Transverse colon (tissue), 4 donors: ENCODE measurements around the gene TPT1.

Experiments
- CTCF ChIP-seq, 5 experiments: fragments of 200-600 bp in 3 of 5; fragments of 450-650 bp in 2 of 5; sonication (generic) in 3 of 5; IDR thresholded peaks; 1 replicate in 2 of 5; 2 replicates in 3 of 5; pipeline ENCODE4 v1.5.1; 2016 to 2017; ENCODE audit warnings: antibody characterized with exemption in 5 of 5, inconsistent platforms in 3 of 5, mild to moderate bottlenecking in 2 of 5, moderate library complexity in 1 of 5
- EP300 ChIP-seq: sonication (generic); formaldehyde crosslinking; IDR thresholded peaks from one replicate; pipeline ENCODE4 v1.6.1; 2017; ENCODE audit warnings: antibody characterized with exemption, low read depth
- POLR2A ChIP-seq: fragments of 450-650 bp; IDR thresholded peaks from one replicate; pipeline ENCODE4 v1.6.1; 2016; ENCODE audit warnings: antibody characterized with exemption, mild to moderate bottlenecking, moderate library complexity
- POLR2AphosphoS5 ChIP-seq, 3 donors: sonication (generic); formaldehyde crosslinking; IDR thresholded peaks; one replicate each; pipeline ENCODE4 v1.6.1; 2016; ENCODE audit warnings: antibody characterized with exemption in 3 of 3

GRCh38 chr13:45303026-45303425, 38.0 kb downstream of the TPT1 start:
- TF ChIP-seq EP300: no peak
- TF ChIP-seq CTCF (IDR thresholded peaks at IDR 0.05): no peak
- no peak for TF ChIP-seq POLR2AphosphoS5 (IDR thresholded peaks at IDR 0.05)
- TF ChIP-seq POLR2A: no peak
